GM23338 (cell line): ENCODE data around the gene TMEM178B. TPM values are rescaled to one million over a fixed set of nuclear protein-coding genes. Genes with fewer than 3 reads are reported as not detected.

Source experiments
- ATAC-seq: fragments of 200-7000 bp; cut with Tn5 transposase; 3 replicates; pipeline ENCODE4 v1.9.1; 2020
- DNase-seq: peaks from one replicate; pipeline ENCODE4 v3.0.0-alpha.2; 2015; ENCODE audit warnings: low spot score
- H2AFZ ChIP-seq: fragments of 200-600 bp; sonication (generic); 2 replicates; pipeline ENCODE4 v1.8.0; 2016; ENCODE audit warnings: antibody characterized with exemption, mild to moderate bottlenecking, moderate library complexity
- H3F3A ChIP-seq: fragments of 200-600 bp; sonication (generic); replicated peaks from 2 replicates; pipeline ENCODE4 v1.8.0; 2017; ENCODE audit warnings: antibody characterized with exemption, mixed run types, low read depth
- H3K27ac ChIP-seq: fragments of 200-600 bp; sonication (generic); 2 replicates; pipeline ENCODE4 v1.6.1; 2016; ENCODE audit warnings: low read depth
- H3K27me3 ChIP-seq: fragments of 200-600 bp; sonication (generic); 2 replicates; pipeline ENCODE4 v1.8.0; 2016; ENCODE audit warnings: mild to moderate bottlenecking, mixed run types, moderate library complexity; ENCODE audit not compliant: insufficient read depth
- H3K36me3 ChIP-seq: fragments of 200-600 bp; sonication (generic); 2 replicates; pipeline ENCODE4 v1.8.0; 2016; ENCODE audit warnings: mild to moderate bottlenecking; ENCODE audit not compliant: insufficient read depth
- H3K4me1 ChIP-seq: fragments of 200-600 bp; sonication (generic); 2 replicates; pipeline ENCODE4 v1.8.0; 2016; ENCODE audit warnings: mild to moderate bottlenecking, moderate library complexity; ENCODE audit not compliant: insufficient read depth
- H3K4me2 ChIP-seq: fragments of 200-600 bp; sonication (generic); 2 replicates; pipeline ENCODE4 v1.7.1; 2017; ENCODE audit warnings: mixed run types
- H3K4me3 ChIP-seq: fragments of 200-600 bp; sonication (generic); 2 replicates; pipeline ENCODE4 v1.6.1; 2016; ENCODE audit warnings: mixed run types
- H3K79me2 ChIP-seq: fragments of 200-600 bp; sonication (generic); replicated peaks from 2 replicates; pipeline ENCODE4 v1.8.0; 2017; ENCODE audit warnings: mild to moderate bottlenecking; ENCODE audit not compliant: insufficient read depth
- H3K9me2 ChIP-seq: fragments of 200-600 bp; sonication (generic); 2 replicates; pipeline ENCODE4 v1.8.0; 2017; ENCODE audit not compliant: insufficient read depth
- H4K20me1 ChIP-seq: fragments of 200-600 bp; sonication (generic); replicated peaks from 2 replicates; pipeline ENCODE4 v1.8.0; 2017; ENCODE audit warnings: mild to moderate bottlenecking; ENCODE audit not compliant: insufficient read depth
- H3K27ac Mint-ChIP-seq: 2 replicates; pipeline ENCODE4 v1.8.0; 2020; ENCODE audit warnings: inconsistent platforms, mild to moderate bottlenecking, moderate library complexity, mixed read lengths
- H3K27me3 Mint-ChIP-seq: 3 replicates; pipeline ENCODE4 v1.8.0; 2022; ENCODE audit warnings: low read depth, mild to moderate bottlenecking, moderate library complexity, mixed read lengths, inconsistent platforms; ENCODE audit not compliant: insufficient read depth, poor library complexity
- H3K36me3 Mint-ChIP-seq: 3 replicates; pipeline ENCODE4 v1.8.0; 2021; ENCODE audit warnings: low read depth, mild to moderate bottlenecking, inconsistent platforms, moderate library complexity, mixed read lengths
- H3K4me1 Mint-ChIP-seq: 3 replicates; pipeline ENCODE4 v1.8.0; 2020; ENCODE audit warnings: mild to moderate bottlenecking, inconsistent platforms, mixed read lengths
- H3K4me3 Mint-ChIP-seq: 3 replicates; pipeline ENCODE4 v1.8.0; 2021; ENCODE audit warnings: moderate library complexity, mild to moderate bottlenecking, inconsistent platforms, mixed read lengths
- H3K9me3 Mint-ChIP-seq: 3 replicates; pipeline ENCODE4 v1.8.0; 2020; ENCODE audit warnings: moderate library complexity, mild to moderate bottlenecking, inconsistent platforms, mixed read lengths
- CREB1 ChIP-seq: fragments of 250-450 bp; sonication (Bioruptor Pico); IDR thresholded peaks from 2 replicates; pipeline ENCODE4 v1.5.0; 2020; ENCODE audit warnings: low read depth, mild to moderate bottlenecking, moderate library complexity
- CTCF ChIP-seq, 2 experiments: fragments of 200-600 bp in 1 of 2; sonication (generic) in 1 of 2; conservative IDR thresholded peaks; 2 replicates each; pipeline versions ENCODE4 v1.5.1 to v1.6.1; 2016 to 2017; ENCODE audit warnings: antibody characterized with exemption in 2 of 2, low read depth in 2 of 2, mild to moderate bottlenecking in 2 of 2, moderate library complexity in 1 of 2
- ETS1 ChIP-seq: IDR thresholded peaks from 2 replicates; pipeline ENCODE4 v1.6.1; 2016; ENCODE audit warnings: antibody characterized with exemption
- EZH2 ChIP-seq: fragments of 200-600 bp; sonication (generic); IDR thresholded peaks from one replicate; pipeline ENCODE4 v1.8.0; 2017; ENCODE audit warnings: antibody characterized with exemption, mild to moderate bottlenecking, low read depth; ENCODE audit not compliant: unreplicated experiment
- EZH2phosphoT487 ChIP-seq: fragments of 200-600 bp; sonication (generic); IDR thresholded peaks from one replicate; pipeline ENCODE4 v1.8.1; 2018; ENCODE audit warnings: antibody characterized with exemption; ENCODE audit not compliant: unreplicated experiment
- JUNB ChIP-seq: IDR thresholded peaks from one replicate; pipeline ENCODE4 v1.6.1; 2016; ENCODE audit warnings: antibody characterized with exemption; ENCODE audit not compliant: unreplicated experiment
- NANOG ChIP-seq: IDR thresholded peaks from 2 replicates; pipeline ENCODE4 v1.6.1; 2016; ENCODE audit warnings: antibody characterized with exemption, borderline replicate concordance
- POLR2AphosphoS5 ChIP-seq: IDR thresholded peaks from 2 replicates; pipeline ENCODE4 v1.6.1; 2016; ENCODE audit warnings: antibody characterized with exemption, low read depth
- REST ChIP-seq: IDR thresholded peaks from one replicate; pipeline ENCODE4 v1.6.1; 2018; ENCODE audit warnings: antibody characterized with exemption; ENCODE audit not compliant: unreplicated experiment
- STAT1 ChIP-seq: IDR thresholded peaks from one replicate; pipeline ENCODE4 v1.6.1; 2016; ENCODE audit warnings: antibody characterized with exemption; ENCODE audit not compliant: unreplicated experiment
- ZNF114 ChIP-seq: fragments of 250-450 bp; sonication (Bioruptor Pico); IDR thresholded peaks from 2 replicates; pipeline ENCODE4 v1.5.0; 2020; ENCODE audit warnings: mild to moderate bottlenecking, moderate library complexity
- ZNF331 ChIP-seq: fragments of 250-450 bp; sonication (Bioruptor Pico); IDR thresholded peaks from 2 replicates; pipeline ENCODE4 v1.5.0; 2020; ENCODE audit warnings: low read depth, mild to moderate bottlenecking, moderate library complexity
- ZNF462 ChIP-seq: fragments of 250-450 bp; sonication (Bioruptor Pico); IDR thresholded peaks from 2 replicates; pipeline ENCODE4 v1.5.0; 2020; ENCODE audit warnings: mild to moderate bottlenecking, moderate library complexity
- polyA plus RNA-seq: library from polyadenylated mRNA; unstranded; fragments of >200 nt; fragmentation: Nextera tagmentation; extraction: Ambion mirVana; gene quantifications from 2 replicates; pipeline ENCODE4 v1.2.1, GENCODE V29; 2016
- total RNA-seq: library from RNA; depleted of rRNA; stranded (reverse); fragments of >200 nt; shearing (Covaris generic); gene quantifications from 2 replicates; pipeline ENCODE4 v1.2.3, GENCODE V29; 2014

TMEM178B gene
- total and polyA plus RNA-seq, 2 experiments from 2014 or later: 4.9 to 15.6 TPM

GRCh38 chr7:141122736-141123135 lies 48.9 kb downstream of the TMEM178B start:
- H3K4me2 ChIP-seq: no peak overlapping the region
- no peak overlapping the region for H3K4me3 Mint-ChIP-seq
- no peaks in the 10 kb centered on the region for H3K36me3 Mint-ChIP-seq
- no peaks in the 10 kb centered on the region for H3K9me2 ChIP-seq
- no peaks in the 10 kb centered on the region for H3F3A ChIP-seq
- peaks cover under 1% of the 10 kb centered on the region for H3K27me3 Mint-ChIP-seq
- no peak overlapping the region for H3K4me3 ChIP-seq
- H3K27ac Mint-ChIP-seq: no peak overlapping the region
- no peak for TF ChIP-seq JUNB
- no peak for TF ChIP-seq REST
- TF ChIP-seq CREB1: no peak
- TF ChIP-seq ZNF331 (CRISPR knock-in tag): no peak
- TF ChIP-seq CTCF (conservative IDR thresholded peaks at IDR 0.05; ENCODE audit: low read depth in 2 of 2): no peak
- no peak for TF ChIP-seq EZH2phosphoT487
- TF ChIP-seq STAT1: no peak
- no peak for TF ChIP-seq POLR2AphosphoS5
- TF ChIP-seq ZNF462 (CRISPR knock-in tag): no peak
- TF ChIP-seq EZH2: no peak
- TF ChIP-seq ZNF114 (CRISPR knock-in tag): no peak
- no peak for TF ChIP-seq NANOG
- no peak for TF ChIP-seq ETS1
- no peaks in the 10 kb centered on the region; the same call in 1 of the 2 replicates for H4K20me1 ChIP-seq
- peaks cover 54% of the 10 kb centered on the region for H3K79me2 ChIP-seq
- H3K27ac ChIP-seq: no peak overlapping the region
- no peak for ATAC-seq
- H3K4me1 ChIP-seq: peaks cover 38% of the 10 kb centered on the region
- no peaks in the 10 kb centered on the region for H3K9me3 Mint-ChIP-seq
- DNase-seq: no peak
- H2AFZ ChIP-seq: no peak overlapping the region
- H3K27me3 ChIP-seq: no peaks in the 10 kb centered on the region
- no peaks in the 10 kb centered on the region for H3K36me3 ChIP-seq
- H3K4me1 Mint-ChIP-seq: peaks cover 39% of the 10 kb centered on the region
